HEK293 (cell line): ENCODE results near the gene BACE1.

Experiments used
- CTCF ChIA-PET: fragments of 350-600 bp; formaldehyde crosslinking; extraction: SDS; loops from one replicate; lab custom pipeline; 2021; ENCODE audit warnings: antibody characterized with exemption; lab: Yijun Ruan, JAX
- POLR2A ChIA-PET: fragments of 300-600 bp; formaldehyde crosslinking; extraction: SDS; loops from one replicate; lab custom pipeline; 2020; ENCODE audit warnings: antibody characterized with exemption, inconsistent platforms; lab: Yijun Ruan, JAX
- H3K27ac ChIP-seq: fragments of 200-500 bp; sonication (Bioruptor generic); 2 replicates; pipeline ENCODE4 v1.5.1; 2014; ENCODE audit warnings: low read depth, low read length, control low read depth, inconsistent platforms; ENCODE audit errors: extremely low read depth
- H3K36me3 ChIP-seq, 2 experiments: fragments of 200-500 bp in 1 of 2; sonication (Bioruptor generic) in 1 of 2; 1 replicate in 1 of 2; 2 replicates in 1 of 2; pipeline ENCODE4 v1.5.1; 2014 to 2017; ENCODE audit warnings: inconsistent platforms in 2 of 2, low read length in 2 of 2; ENCODE audit not compliant: control insufficient read depth in 2 of 2, insufficient read depth in 1 of 2
- H3K4me1 ChIP-seq: fragments of 200-500 bp; sonication (Bioruptor generic); 2 replicates; pipeline ENCODE4 v1.5.1; 2014; ENCODE audit warnings: mild to moderate bottlenecking, low read length, inconsistent platforms; ENCODE audit not compliant: control insufficient read depth, insufficient read depth
- H3K4me3 ChIP-seq: 2 replicates; pipeline ENCODE4 v1.5.1; 2011; ENCODE audit warnings: low read depth, mild to moderate bottlenecking, control low read depth, low read length, moderate library complexity
- H3K9me3 ChIP-seq: fragments of 200-500 bp; sonication (Bioruptor generic); 2 replicates; pipeline ENCODE4 v1.5.1; 2014; ENCODE audit warnings: low read depth, low read length, inconsistent platforms; ENCODE audit not compliant: control insufficient read depth, insufficient read depth
- IKZF3 ChIP-seq: fragments of 450-650 bp; IDR thresholded peaks from 2 replicates; pipeline ENCODE4 v1.5.0; 2018; ENCODE audit warnings: missing biosample characterization, mild to moderate bottlenecking, missing genetic modification characterization, moderate library complexity
- SP7 ChIP-seq: fragments of 450-650 bp; formaldehyde crosslinking; IDR thresholded peaks from 2 replicates; pipeline ENCODE4 v1.5.1; 2016; ENCODE audit warnings: missing biosample characterization, missing genetic modification characterization
- ZBTB17 ChIP-seq: fragments of 450-650 bp; formaldehyde crosslinking; IDR thresholded peaks from 2 replicates; pipeline ENCODE4 v1.5.1; 2016; ENCODE audit warnings: missing biosample characterization, missing genetic modification characterization
- ZBTB20 ChIP-seq: fragments of 450-650 bp; formaldehyde crosslinking; IDR thresholded peaks from 2 replicates; pipeline ENCODE4 v1.5.1; 2016; ENCODE audit warnings: missing biosample characterization, missing genetic modification characterization
- ZFP37 ChIP-seq: fragments of 450-650 bp; formaldehyde crosslinking; IDR thresholded peaks from 2 replicates; pipeline ENCODE4 v1.5.1; 2016; ENCODE audit warnings: missing biosample characterization, missing genetic modification characterization
- ZNF112 ChIP-seq: fragments of 450-650 bp; formaldehyde crosslinking; IDR thresholded peaks from 2 replicates; pipeline ENCODE4 v1.5.0; 2017; ENCODE audit warnings: missing biosample characterization, missing genetic modification characterization
- ZNF23 ChIP-seq: fragments of 450-650 bp; formaldehyde crosslinking; IDR thresholded peaks from 2 replicates; pipeline ENCODE4 v1.5.1; 2016; ENCODE audit warnings: missing biosample characterization, missing genetic modification characterization, borderline replicate concordance
- ZNF266 ChIP-seq: fragments of 450-650 bp; formaldehyde crosslinking; IDR thresholded peaks from 2 replicates; pipeline ENCODE4 v1.5.1; 2016; ENCODE audit warnings: missing biosample characterization, missing genetic modification characterization, low read depth
- ZNF274 ChIP-seq, 2 experiments: fragments of 200-500 bp in 1 of 2; fragments of 450-650 bp in 1 of 2; sonication (Bioruptor generic) in 1 of 2; formaldehyde crosslinking in 1 of 2; IDR thresholded peaks; 2 replicates each; pipeline versions ENCODE4 v1.5.1 to v1.6.1; 2014 to 2016; ENCODE audit warnings: borderline replicate concordance in 1 of 2, inconsistent platforms in 1 of 2, low read length in 1 of 2, missing biosample characterization in 1 of 2, missing genetic modification characterization in 1 of 2
- ZNF350 ChIP-seq: fragments of 450-650 bp; formaldehyde crosslinking; IDR thresholded peaks from 2 replicates; pipeline ENCODE4 v1.5.0; 2017; ENCODE audit warnings: missing biosample characterization, mild to moderate bottlenecking, missing genetic modification characterization
- ZNF529 ChIP-seq: fragments of 450-650 bp; formaldehyde crosslinking; IDR thresholded peaks from 2 replicates; pipeline ENCODE4 v1.5.1; 2017; ENCODE audit warnings: missing genetic modification characterization, missing biosample characterization; ENCODE audit not compliant: insufficient replicate concordance
- ZNF596 ChIP-seq: fragments of 450-650 bp; IDR thresholded peaks from 2 replicates; pipeline ENCODE4 v1.5.0; 2018; ENCODE audit warnings: missing biosample characterization, mild to moderate bottlenecking, missing genetic modification characterization, moderate library complexity
- ZNF776 ChIP-seq: fragments of 450-650 bp; formaldehyde crosslinking; IDR thresholded peaks from 2 replicates; pipeline ENCODE4 v1.5.0; 2017; ENCODE audit warnings: missing biosample characterization, missing genetic modification characterization, borderline replicate concordance
- ZNF837 ChIP-seq: fragments of 450-650 bp; formaldehyde crosslinking; IDR thresholded peaks from 2 replicates; pipeline ENCODE4 v1.5.1; 2016; ENCODE audit warnings: missing biosample characterization, missing genetic modification characterization
- ZXDB ChIP-seq: fragments of 450-650 bp; formaldehyde crosslinking; IDR thresholded peaks from 2 replicates; pipeline ENCODE4 v1.5.1; 2016; ENCODE audit warnings: missing biosample characterization, missing genetic modification characterization
- TF ChIP-seq, protein P1 (sequence below): fragments of 450-650 bp; formaldehyde crosslinking; IDR thresholded peaks from 2 replicates; pipeline ENCODE4 v1.5.1; 2016; ENCODE audit warnings: missing biosample characterization, missing genetic modification characterization, borderline replicate concordance
- TF ChIP-seq, protein P2 (sequence below): fragments of 450-650 bp; formaldehyde crosslinking; IDR thresholded peaks from 2 replicates; pipeline ENCODE4 v1.5.1; 2017; ENCODE audit warnings: missing biosample characterization, mild to moderate bottlenecking, missing genetic modification characterization, moderate library complexity
- TF ChIP-seq, protein P3 (sequence below): fragments of 450-650 bp; formaldehyde crosslinking; IDR thresholded peaks from 2 replicates; pipeline ENCODE4 v1.5.1; 2016; ENCODE audit warnings: missing biosample characterization, missing genetic modification characterization
- TF ChIP-seq, protein P4 (sequence below): fragments of 450-650 bp; formaldehyde crosslinking; IDR thresholded peaks from 2 replicates; pipeline ENCODE4 v1.5.1; 2016; ENCODE audit warnings: missing biosample characterization, missing genetic modification characterization, low read depth

Gene BACE1

DNA sequence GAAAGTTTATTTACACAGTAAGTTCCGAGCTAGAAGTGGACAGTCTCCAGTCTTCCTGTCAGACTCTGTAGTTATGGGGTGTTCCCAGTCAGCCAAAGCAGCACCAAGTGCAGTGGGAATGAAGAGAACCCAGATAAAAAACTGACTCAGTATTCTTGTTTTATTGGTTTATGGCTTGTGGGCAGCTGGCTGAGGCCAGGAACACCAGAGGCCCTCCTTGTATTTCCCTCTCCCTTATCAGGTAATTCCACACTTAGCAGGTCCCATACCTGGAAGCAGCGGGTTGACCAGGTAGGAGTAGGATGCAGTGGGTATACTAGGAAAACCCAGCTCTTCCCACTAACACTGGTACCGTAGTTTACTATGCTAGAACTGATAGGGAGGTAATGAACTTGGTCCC lies 28.4 kb downstream of the BACE1 start:
- no peak overlapping the region for H3K27ac ChIP-seq
- H3K36me3 ChIP-seq: peaks cover 3 to 91% of the 10 kb centered on the region in 2 experiments
- H3K4me1 ChIP-seq: no peaks in the 10 kb centered on the region
- H3K4me3 ChIP-seq: no peak overlapping the region
- ChIA-PET CTCF (no interaction called here), POLR2A (no interaction called here)
- H3K9me3 ChIP-seq: no peaks in the 10 kb centered on the region
- TF ChIP-seq ZNF350 (tag by site-specific recombination) (no peak), ZNF529 (no peak)
- TF ChIP-seq, protein P1, sequence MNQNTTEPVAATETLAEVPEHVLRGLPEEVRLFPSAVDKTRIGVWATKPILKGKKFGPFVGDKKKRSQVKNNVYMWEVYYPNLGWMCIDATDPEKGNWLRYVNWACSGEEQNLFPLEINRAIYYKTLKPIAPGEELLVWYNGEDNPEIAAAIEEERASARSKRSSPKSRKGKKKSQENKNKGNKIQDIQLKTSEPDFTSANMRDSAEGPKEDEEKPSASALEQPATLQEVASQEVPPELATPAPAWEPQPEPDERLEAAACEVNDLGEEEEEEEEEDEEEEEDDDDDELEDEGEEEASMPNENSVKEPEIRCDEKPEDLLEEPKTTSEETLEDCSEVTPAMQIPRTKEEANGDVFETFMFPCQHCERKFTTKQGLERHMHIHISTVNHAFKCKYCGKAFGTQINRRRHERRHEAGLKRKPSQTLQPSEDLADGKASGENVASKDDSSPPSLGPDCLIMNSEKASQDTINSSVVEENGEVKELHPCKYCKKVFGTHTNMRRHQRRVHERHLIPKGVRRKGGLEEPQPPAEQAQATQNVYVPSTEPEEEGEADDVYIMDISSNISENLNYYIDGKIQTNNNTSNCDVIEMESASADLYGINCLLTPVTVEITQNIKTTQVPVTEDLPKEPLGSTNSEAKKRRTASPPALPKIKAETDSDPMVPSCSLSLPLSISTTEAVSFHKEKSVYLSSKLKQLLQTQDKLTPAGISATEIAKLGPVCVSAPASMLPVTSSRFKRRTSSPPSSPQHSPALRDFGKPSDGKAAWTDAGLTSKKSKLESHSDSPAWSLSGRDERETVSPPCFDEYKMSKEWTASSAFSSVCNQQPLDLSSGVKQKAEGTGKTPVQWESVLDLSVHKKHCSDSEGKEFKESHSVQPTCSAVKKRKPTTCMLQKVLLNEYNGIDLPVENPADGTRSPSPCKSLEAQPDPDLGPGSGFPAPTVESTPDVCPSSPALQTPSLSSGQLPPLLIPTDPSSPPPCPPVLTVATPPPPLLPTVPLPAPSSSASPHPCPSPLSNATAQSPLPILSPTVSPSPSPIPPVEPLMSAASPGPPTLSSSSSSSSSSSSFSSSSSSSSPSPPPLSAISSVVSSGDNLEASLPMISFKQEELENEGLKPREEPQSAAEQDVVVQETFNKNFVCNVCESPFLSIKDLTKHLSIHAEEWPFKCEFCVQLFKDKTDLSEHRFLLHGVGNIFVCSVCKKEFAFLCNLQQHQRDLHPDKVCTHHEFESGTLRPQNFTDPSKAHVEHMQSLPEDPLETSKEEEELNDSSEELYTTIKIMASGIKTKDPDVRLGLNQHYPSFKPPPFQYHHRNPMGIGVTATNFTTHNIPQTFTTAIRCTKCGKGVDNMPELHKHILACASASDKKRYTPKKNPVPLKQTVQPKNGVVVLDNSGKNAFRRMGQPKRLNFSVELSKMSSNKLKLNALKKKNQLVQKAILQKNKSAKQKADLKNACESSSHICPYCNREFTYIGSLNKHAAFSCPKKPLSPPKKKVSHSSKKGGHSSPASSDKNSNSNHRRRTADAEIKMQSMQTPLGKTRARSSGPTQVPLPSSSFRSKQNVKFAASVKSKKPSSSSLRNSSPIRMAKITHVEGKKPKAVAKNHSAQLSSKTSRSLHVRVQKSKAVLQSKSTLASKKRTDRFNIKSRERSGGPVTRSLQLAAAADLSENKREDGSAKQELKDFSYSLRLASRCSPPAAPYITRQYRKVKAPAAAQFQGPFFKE (tag by site-specific recombination): no peak
- TF ChIP-seq, protein P2, sequence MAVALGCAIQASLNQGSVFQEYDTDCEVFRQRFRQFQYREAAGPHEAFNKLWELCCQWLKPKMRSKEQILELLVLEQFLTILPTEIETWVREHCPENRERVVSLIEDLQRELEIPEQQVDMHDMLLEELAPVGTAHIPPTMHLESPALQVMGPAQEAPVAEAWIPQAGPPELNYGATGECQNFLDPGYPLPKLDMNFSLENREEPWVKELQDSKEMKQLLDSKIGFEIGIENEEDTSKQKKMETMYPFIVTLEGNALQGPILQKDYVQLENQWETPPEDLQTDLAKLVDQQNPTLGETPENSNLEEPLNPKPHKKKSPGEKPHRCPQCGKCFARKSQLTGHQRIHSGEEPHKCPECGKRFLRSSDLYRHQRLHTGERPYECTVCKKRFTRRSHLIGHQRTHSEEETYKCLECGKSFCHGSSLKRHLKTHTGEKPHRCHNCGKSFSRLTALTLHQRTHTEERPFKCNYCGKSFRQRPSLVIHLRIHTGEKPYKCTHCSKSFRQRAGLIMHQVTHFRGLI (tag by site-specific recombination): no peak

DNA sequence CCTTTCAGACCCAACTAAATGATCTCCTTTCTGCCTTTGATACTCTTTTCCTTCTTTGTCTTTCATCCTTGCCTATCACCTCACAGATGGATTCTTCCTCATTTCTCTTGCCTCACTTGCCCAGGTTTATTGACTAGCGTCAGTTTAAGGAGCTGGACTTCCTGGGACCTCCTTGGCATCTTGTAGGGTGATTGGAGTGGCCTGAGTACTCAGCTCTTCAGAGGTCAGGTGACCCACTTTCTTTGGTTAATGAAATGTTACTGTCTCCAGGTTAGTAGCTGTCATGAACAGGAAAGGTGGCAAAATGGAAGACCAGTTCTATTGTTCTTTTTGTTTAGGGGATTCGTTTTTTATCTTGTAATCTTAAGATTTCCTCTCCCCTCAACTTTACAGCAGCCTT lies 29.5 kb downstream of the BACE1 start:
- CTCF ChIA-PET: interaction anchor here (1.3 kb wide), 1 partner anchor 29 kb away, joined by 8 read pairs; the partner anchor contains the start of gene BACE1
- Histone ChIP-seq H3K4me1 (no peaks in the 10 kb centered on the region), H3K36me3 (peaks cover 3 to 97% of the 10 kb centered on the region in 2 experiments), H3K4me3 (no peak overlapping the region), H3K9me3 (no peaks in the 10 kb centered on the region), H3K27ac (no peak overlapping the region)
- POLR2A ChIA-PET: interaction anchor here (1.1 kb wide), 1 partner anchor 23 kb away, joined by 3 read pairs; no protein-coding TSS in a partner anchor
- 0 out of 2 replicates have a peak, but pooled peaks have one; percentile 29 for TF ChIP-seq ZBTB17 (tag by site-specific recombination)
- TF ChIP-seq, protein P3, sequence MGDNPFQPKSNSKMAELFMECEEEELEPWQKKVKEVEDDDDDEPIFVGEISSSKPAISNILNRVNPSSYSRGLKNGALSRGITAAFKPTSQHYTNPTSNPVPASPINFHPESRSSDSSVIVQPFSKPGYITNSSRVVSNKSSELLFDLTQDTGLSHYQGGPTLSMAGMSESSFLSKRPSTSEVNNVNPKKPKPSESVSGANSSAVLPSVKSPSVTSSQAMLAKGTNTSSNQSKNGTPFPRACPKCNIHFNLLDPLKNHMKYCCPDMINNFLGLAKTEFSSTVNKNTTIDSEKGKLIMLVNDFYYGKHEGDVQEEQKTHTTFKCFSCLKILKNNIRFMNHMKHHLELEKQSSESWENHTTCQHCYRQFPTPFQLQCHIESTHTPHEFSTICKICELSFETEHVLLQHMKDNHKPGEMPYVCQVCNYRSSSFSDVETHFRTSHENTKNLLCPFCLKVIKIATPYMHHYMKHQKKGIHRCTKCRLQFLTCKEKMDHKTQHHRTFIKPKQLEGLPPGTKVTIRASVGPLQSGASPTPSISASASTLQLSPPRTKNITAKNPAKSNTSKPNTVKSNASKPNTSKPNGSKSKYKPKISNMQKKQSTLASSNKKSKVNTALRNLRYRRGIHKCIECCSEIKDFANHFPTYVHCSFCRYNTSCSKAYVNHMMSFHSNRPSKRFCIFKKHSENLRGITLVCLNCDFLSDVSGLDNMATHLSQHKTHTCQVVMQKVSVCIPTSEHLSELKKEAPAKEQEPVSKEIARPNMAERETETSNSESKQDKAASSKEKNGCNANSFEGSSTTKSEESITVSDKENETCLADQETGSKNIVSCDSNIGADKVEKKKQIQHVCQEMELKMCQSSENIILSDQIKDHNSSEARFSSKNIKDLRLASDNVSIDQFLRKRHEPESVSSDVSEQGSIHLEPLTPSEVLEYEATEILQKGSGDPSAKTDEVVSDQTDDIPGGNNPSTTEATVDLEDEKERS (tag by site-specific recombination): no peak
- no peak for TF ChIP-seq ZNF266

DNA sequence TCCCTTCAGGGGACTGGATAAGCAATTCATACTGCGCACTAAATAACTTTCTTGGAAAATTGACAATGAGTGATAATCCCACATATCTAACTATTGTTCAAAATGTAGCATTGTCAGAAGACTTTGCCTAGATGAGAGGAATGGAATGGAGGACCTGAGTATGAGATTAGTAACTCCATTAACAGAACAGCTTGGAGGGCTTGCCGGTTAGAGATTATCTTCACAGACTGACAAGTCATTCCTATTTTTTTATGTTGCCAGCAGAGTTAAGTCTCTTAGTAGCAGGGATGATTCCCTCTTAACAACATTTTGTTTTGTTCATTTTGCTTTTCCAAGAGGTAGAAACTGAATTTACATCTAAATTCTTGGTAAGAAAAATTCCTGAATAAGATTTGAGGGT lies 32.0 kb downstream of the BACE1 start:
- Histone ChIP-seq H3K4me3 (no peak overlapping the region), H3K4me1 (no peaks in the 10 kb centered on the region), H3K36me3 (peaks cover 3 to 90% of the 10 kb centered on the region in 2 experiments), H3K27ac (no peak overlapping the region), H3K9me3 (no peaks in the 10 kb centered on the region)
- ChIA-PET POLR2A (interaction anchor here (0.6 kb wide), 1 partner anchor 1704 kb away, joined by 3 read pairs; no protein-coding TSS in a partner anchor), CTCF (no interaction called here)
- no peak for TF ChIP-seq SP7 (tag by site-specific recombination)
- no peak for TF ChIP-seq ZNF837 (tag by site-specific recombination)
- no peak for TF ChIP-seq IKZF3 (tag by site-specific recombination)
- TF ChIP-seq ZXDB (tag by site-specific recombination): no peak
- no peak for TF ChIP-seq ZFP37
- TF ChIP-seq ZNF596 (tag by site-specific recombination): no peak
- no peak for TF ChIP-seq ZNF112 (tag by site-specific recombination)
- no peak for TF ChIP-seq ZNF23 (tag by site-specific recombination)
- TF ChIP-seq, protein P4, sequence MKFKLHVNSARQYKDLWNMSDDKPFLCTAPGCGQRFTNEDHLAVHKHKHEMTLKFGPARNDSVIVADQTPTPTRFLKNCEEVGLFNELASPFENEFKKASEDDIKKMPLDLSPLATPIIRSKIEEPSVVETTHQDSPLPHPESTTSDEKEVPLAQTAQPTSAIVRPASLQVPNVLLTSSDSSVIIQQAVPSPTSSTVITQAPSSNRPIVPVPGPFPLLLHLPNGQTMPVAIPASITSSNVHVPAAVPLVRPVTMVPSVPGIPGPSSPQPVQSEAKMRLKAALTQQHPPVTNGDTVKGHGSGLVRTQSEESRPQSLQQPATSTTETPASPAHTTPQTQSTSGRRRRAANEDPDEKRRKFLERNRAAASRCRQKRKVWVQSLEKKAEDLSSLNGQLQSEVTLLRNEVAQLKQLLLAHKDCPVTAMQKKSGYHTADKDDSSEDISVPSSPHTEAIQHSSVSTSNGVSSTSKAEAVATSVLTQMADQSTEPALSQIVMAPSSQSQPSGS (tag by site-specific recombination): no peak
- no peak for TF ChIP-seq ZNF274 (IDR thresholded peaks at IDR 0.05; ENCODE audit: low read length)
- no peak for TF ChIP-seq ZNF274 (tag by site-specific recombination; IDR thresholded peaks at IDR 0.05; ENCODE audit: borderline replicate concordance)
- no peak for TF ChIP-seq ZNF776
- TF ChIP-seq ZBTB20 (tag by site-specific recombination): no peak
